AG04450 (cell line): ENCODE measurements around the gene NFATC2. TPM values are rescaled to one million over a fixed set of nuclear protein-coding genes. Genes with fewer than 3 reads are reported as not detected.

Experiments used
- CTCF ChIA-PET: fragments of 300-600, 350-600 bp; formaldehyde crosslinking; extraction: SDS; loops from one replicate; lab custom pipeline; 2022; ENCODE audit warnings: antibody characterized with exemption, inconsistent platforms; lab: Charles Lee
- POLR2A ChIA-PET: fragments of 350-600 bp; formaldehyde crosslinking; extraction: SDS; loops from one replicate; lab custom pipeline; 2021; ENCODE audit warnings: antibody characterized with exemption, inconsistent platforms; lab: Yijun Ruan, JAX
- DNase-seq: peaks from one replicate; pipeline ENCODE4 v3.0.0-alpha.2; 2011; ENCODE audit warnings: low read depth, low spot score
- H3K27ac ChIP-seq: one replicate; pipeline ENCODE4 v1.5.1; 2012; ENCODE audit warnings: low read depth, low read length, control low read depth
- H3K27me3 ChIP-seq: one replicate; pipeline ENCODE4 v1.6.0; 2012; ENCODE audit warnings: low read length; ENCODE audit not compliant: control insufficient read depth, insufficient read depth
- H3K4me3 ChIP-seq: 2 replicates; pipeline ENCODE4 v1.5.1; 2011; ENCODE audit warnings: mild to moderate bottlenecking, low read depth, low read length, control low read depth
- H3K9me3 ChIP-seq: 2 replicates; pipeline ENCODE4 v1.5.1; 2012; ENCODE audit warnings: low read length; ENCODE audit not compliant: control insufficient read depth, insufficient read depth
- polyA plus RNA-seq: library from polyadenylated mRNA; depleted of rRNA; stranded (reverse); fragments of >200 nt; gene quantifications from 2 replicates; pipeline ENCODE4 v1.2.3, GENCODE V29; 2011; rRNA removed
- small RNA-seq: library from RNA; depleted of rRNA; stranded (forward); fragments of <200 nt; gene quantifications from one replicate; pipeline ENCODE3, GENCODE V24; 2012; ENCODE audit warnings: low read depth; ENCODE audit not compliant: insufficient read length
- TF ChIP-seq, protein P1 (sequence below): IDR thresholded peaks from 2 replicates; pipeline ENCODE4 v1.5.1; 2011; ENCODE audit warnings: low read depth, low read length, control low read depth, inconsistent platforms

The NFATC2 gene
- polyA plus RNA-seq, 1 experiment = 0.07 TPM

DNA sequence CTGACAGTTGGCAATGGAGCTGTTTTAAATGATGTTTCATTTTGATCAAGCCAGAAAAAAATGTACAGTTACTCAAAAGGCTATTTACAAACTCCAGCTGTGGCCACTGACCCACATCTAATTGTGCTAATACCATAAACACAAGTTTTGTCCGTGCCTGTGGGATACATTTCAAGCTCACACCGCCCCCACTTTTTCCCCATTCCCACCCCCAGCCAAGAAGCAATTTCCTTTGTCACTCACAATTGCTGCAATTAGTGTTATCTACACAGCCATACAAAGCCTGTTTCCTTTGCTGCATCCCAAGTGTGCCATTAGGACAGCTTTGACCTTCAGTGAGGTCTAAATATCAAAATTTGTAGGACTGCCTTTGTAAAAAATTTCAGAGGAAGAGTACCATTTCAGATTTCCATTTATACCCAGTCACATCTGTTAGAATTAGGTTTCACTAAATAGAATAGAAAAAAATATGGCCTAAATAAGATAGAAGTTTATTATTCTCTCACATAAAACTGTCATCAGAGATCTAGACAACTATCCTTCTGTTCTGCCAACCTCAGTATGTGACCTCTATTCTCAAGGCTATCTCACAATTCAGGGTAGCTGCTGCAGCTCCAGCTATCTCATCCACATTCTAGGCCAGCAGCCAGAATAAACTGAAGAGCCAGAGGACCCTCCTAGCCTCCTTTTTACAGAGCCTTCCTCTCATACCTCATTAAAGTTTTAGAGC, 202.6 kb downstream of the NFATC2 start:
- no peak for DNase-seq
- Histone ChIP-seq H3K4me3 (no peak overlapping the region), H3K27me3 (no peaks in the 10 kb centered on the region), H3K9me3 (peaks cover 6% of the 10 kb centered on the region; the same call in 1 of the 2 replicates), H3K27ac (peak overlapping the region; percentile 33)
- ChIA-PET CTCF (interaction anchor here (1.0 to 1.3 kb wide), 4 partner anchors 14 to 324 kb away, joined by 3 to 5 read pairs (median 4); no protein-coding TSS in a partner anchor), POLR2A (no interaction called here)
- TF ChIP-seq, protein P1, sequence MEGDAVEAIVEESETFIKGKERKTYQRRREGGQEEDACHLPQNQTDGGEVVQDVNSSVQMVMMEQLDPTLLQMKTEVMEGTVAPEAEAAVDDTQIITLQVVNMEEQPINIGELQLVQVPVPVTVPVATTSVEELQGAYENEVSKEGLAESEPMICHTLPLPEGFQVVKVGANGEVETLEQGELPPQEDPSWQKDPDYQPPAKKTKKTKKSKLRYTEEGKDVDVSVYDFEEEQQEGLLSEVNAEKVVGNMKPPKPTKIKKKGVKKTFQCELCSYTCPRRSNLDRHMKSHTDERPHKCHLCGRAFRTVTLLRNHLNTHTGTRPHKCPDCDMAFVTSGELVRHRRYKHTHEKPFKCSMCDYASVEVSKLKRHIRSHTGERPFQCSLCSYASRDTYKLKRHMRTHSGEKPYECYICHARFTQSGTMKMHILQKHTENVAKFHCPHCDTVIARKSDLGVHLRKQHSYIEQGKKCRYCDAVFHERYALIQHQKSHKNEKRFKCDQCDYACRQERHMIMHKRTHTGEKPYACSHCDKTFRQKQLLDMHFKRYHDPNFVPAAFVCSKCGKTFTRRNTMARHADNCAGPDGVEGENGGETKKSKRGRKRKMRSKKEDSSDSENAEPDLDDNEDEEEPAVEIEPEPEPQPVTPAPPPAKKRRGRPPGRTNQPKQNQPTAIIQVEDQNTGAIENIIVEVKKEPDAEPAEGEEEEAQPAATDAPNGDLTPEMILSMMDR = no peak

DNA sequence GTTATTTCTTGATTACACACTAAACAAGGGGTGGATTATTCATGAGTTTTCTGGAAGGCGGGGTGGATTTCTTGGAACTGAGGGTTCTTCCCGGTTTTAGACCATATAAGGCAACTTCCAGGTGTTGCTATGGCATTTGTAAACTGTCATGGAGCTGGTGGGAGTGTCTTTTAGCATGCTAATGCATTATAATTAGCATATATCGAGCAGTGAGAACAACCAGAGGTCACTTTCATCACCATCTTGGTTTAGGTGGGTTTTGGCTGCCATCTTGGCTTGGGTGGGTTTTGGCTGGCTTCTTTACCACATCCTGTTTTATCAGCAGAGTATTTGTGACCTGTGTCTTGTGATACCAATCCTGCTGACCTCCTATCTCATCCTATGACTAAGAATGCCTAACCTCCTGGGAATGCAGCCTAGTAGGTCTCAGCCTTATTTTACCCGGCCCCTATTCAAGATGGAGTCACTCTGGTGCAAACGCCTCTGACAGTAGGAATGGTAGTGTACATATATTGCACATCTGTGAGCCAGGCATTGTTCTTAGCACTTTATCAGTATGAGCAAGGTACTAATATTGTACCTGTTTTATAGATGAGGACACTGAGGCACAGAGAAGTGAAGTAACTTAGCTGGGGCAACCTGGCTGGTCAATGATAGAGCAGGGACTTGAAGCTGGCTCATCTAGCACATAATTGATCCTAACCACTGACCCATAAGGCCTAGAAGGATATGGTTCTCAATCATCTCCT, 203.7 kb downstream of the NFATC2 start:
- peaks cover 6% of the 10 kb centered on the region; the same call in 1 of the 2 replicates for H3K9me3 ChIP-seq
- CTCF ChIA-PET = interaction anchor here (1.0 to 1.2 kb wide), 2 partner anchors 256 to 323 kb away, joined by 4 to 5 read pairs; no protein-coding TSS in a partner anchor
- POLR2A ChIA-PET = no interaction called here
- TF ChIP-seq, protein P1 = no peak
- H3K4me3 ChIP-seq = no peak overlapping the region
- DNase-seq = no peak
- peak overlapping the region; percentile 33 for H3K27ac ChIP-seq
- no peaks in the 10 kb centered on the region for H3K27me3 ChIP-seq

DNA sequence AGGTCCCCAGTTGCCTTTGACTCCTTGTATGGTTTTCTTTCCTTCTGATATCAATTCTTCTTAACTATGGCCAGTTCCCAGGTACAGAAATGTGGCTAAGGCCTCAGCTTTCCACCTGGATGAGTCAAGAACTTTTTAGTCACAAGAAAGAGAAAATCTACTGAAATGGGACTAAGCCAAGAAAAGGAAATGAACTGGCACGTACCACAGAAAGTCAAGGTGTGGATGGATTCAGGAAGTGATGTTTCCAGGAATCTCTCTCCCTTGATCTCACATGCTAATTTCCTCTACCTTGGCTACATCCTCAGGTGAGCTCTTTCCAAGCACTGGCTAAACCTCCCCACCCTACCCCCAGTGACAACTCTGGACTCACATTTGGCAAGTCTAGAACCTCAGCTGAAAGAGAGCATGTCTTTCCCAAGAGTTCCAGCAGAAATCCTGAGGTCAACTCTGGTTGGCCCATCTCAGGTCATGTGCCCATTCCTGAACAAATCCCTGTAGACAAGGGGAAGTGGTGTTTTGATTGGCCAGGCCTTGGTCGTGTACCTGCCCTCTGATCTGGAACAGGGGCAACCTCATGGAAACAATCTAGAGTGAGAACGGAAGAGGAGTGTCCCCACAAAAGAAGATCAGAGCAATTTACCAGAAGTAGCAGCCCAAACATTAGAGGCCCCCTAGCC, 205.3 kb downstream of the NFATC2 start:
- Histone ChIP-seq H3K9me3 (no peaks in the 10 kb centered on the region), H3K4me3 (no peak overlapping the region), H3K27me3 (no peaks in the 10 kb centered on the region), H3K27ac (peak overlapping the region; percentile 21)
- ChIA-PET POLR2A (no interaction called here), CTCF (no interaction called here)
- DNase-seq = no peak
- TF ChIP-seq, protein P1 = no peak

Small RNA genes within 50 kb of the gene (small RNA-seq; reads per million reads assigned to genes)
- not detected for gene MIR3194

Other genes with a start within 250 kb of the NFATC2 start
- gene ATP9A, start 225.7 kb upstream of the NFATC2 start, polyA plus RNA-seq = 35.3 and 37.1 TPM in 2 replicates